Vagina (tissue), 2 donors: Measurements from ENCODE around the gene EDAR. TPM values are rescaled to one million over a fixed set of nuclear protein-coding genes. Genes with fewer than 3 reads are reported as not detected.

Experiments used
- DNase-seq, 2 donors: peaks; one replicate each; pipeline ENCODE4 v3.0.0-alpha.2; 2017; ENCODE audit errors: extremely low spot score in 2 of 2
- H3K27ac ChIP-seq: fragments of 200-600 bp; sonication (generic); one replicate; pipeline ENCODE4 v1.5.1; 2019
- H3K27me3 ChIP-seq: fragments of 200-600 bp; sonication (generic); one replicate; pipeline ENCODE4 v1.5.1; 2019
- H3K36me3 ChIP-seq, 2 donors: fragments of 200-600 bp; sonication (generic); one replicate each; pipeline ENCODE4 v1.5.1; 2017 to 2019
- H3K4me1 ChIP-seq: fragments of 200-600 bp; sonication (generic); one replicate; pipeline ENCODE4 v1.5.1; 2019
- H3K4me3 ChIP-seq, 2 donors: fragments of 200-600 bp; sonication (generic); 1 replicate in 1 of 2; 2 replicates in 1 of 2; pipeline ENCODE4 v1.5.1; 2016 to 2019
- H3K9me3 ChIP-seq: fragments of 200-600 bp; sonication (generic); one replicate; pipeline ENCODE4 v1.5.1; 2019
- POLR2A ChIP-seq, 2 donors: fragments of 450-650 bp; IDR thresholded peaks; one replicate each; pipeline ENCODE4 v1.6.1; 2017; ENCODE audit warnings: antibody characterized with exemption in 2 of 2, mild to moderate bottlenecking in 2 of 2, moderate library complexity in 2 of 2
- POLR2AphosphoS5 ChIP-seq, 2 donors: sonication (generic); formaldehyde crosslinking; IDR thresholded peaks; one replicate each; pipeline ENCODE4 v1.9.0; 2017; ENCODE audit warnings: antibody characterized with exemption in 2 of 2, mild to moderate bottlenecking in 2 of 2, low read depth in 1 of 2; ENCODE audit not compliant: insufficient read depth in 1 of 2
- intact Hi-C: fragments of 100-400 bp; cut with DNase I; formaldehyde crosslinking; loops from one replicate; pipeline ENCODE4 v1.15.1; 2023
- total RNA-seq: library from RNA; depleted of rRNA; stranded (reverse); fragments of >200 nt; gene quantifications from one replicate; pipeline ENCODE4 v1.2.3, GENCODE V29; 2016
- TF ChIP-seq, protein P1 (sequence below), 3 experiments: fragments of 450-650 bp in 2 of 3; fragments of 200-600 bp in 1 of 3; sonication (generic) in 1 of 3; IDR thresholded peaks; one replicate each; pipeline ENCODE4 v1.5.1; 2017 to 2019; ENCODE audit warnings: antibody characterized with exemption in 3 of 3, mild to moderate bottlenecking in 2 of 3, moderate library complexity in 2 of 3

The EDAR gene
- total RNA-seq, 1 donor from 2014 or later, result 0.74 TPM

DNA sequence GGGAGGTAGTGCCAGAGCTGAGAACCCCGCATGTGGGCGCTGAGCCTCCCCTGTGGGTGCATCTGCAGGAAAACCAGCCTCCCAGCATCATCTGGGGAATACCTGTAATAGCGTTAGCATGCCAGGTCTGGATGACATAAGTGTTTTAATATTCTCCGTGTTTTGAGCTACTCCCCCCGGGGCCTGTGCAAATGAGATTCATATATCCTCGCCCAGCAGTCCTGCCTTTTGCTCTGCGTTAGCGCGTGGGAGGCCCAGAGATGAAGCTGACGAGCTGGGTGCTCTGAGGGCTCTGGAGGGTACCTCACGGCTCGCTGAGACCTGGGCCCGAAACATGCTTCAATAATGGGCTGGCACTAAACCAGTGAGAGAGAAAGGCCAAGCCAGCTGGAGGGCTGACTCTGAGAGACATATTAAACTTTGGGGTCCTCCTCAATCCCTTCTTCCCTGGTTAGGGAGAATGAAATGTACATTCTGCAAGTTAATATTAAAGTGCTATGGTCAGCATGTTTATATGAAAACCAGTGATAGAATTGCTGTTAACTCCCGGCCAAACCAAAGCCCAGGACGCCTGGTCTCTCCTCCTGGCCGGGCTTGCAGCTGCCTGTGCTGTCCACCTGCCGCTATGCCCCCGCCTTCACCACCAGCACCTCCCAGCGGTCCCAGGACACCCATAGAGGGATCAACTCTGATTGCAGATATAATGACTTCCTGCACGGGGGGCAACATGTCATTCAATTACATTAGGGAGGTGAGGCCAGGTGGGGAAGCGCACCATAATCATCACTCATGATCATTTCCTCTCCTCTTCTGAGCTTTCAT, 77.0 kb downstream of the EDAR start:
- H3K4me1 ChIP-seq, result peaks cover 4% of the 10 kb centered on the region
- intact Hi-C loops, result no loop called here
- no peaks in the 10 kb centered on the region for H3K36me3 ChIP-seq
- H3K27ac ChIP-seq, result no peak overlapping the region
- H3K9me3 ChIP-seq, result no peaks in the 10 kb centered on the region
- no peaks in the 10 kb centered on the region for H3K27me3 ChIP-seq
- peak in 1 of 2 donors; percentile 80 for DNase-seq
- TF ChIP-seq POLR2AphosphoS5 (IDR thresholded peaks at IDR 0.05; ENCODE audit: insufficient read depth in 1 of 2, low read depth in 1 of 2) (no peak), POLR2A (IDR thresholded peaks at IDR 0.05) (no peak)
- TF ChIP-seq, protein P1, sequence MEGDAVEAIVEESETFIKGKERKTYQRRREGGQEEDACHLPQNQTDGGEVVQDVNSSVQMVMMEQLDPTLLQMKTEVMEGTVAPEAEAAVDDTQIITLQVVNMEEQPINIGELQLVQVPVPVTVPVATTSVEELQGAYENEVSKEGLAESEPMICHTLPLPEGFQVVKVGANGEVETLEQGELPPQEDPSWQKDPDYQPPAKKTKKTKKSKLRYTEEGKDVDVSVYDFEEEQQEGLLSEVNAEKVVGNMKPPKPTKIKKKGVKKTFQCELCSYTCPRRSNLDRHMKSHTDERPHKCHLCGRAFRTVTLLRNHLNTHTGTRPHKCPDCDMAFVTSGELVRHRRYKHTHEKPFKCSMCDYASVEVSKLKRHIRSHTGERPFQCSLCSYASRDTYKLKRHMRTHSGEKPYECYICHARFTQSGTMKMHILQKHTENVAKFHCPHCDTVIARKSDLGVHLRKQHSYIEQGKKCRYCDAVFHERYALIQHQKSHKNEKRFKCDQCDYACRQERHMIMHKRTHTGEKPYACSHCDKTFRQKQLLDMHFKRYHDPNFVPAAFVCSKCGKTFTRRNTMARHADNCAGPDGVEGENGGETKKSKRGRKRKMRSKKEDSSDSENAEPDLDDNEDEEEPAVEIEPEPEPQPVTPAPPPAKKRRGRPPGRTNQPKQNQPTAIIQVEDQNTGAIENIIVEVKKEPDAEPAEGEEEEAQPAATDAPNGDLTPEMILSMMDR (IDR thresholded peaks at IDR 0.05), result no peak
- H3K4me3 ChIP-seq, result no peak overlapping the region

DNA sequence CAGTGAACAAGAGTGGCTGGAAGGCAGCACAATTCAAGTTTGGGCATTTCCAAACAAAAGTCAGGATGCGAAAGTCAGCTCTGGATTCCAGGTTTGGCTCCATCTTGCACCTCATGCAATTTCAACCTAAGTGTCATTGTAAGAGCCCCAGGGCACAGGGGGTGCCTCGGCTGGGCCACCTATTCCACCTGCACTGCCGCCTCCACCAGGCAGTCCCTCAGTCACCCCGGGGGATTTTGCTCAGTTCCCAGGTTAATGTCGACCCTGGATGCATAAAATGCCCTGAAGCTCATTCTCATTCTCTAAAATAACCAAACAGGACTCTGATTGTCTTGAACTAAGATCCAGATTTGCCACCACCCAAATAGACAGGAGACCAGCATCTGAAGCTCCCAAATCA, 77.6 kb downstream of the EDAR start:
- no peaks in the 10 kb centered on the region for H3K4me1 ChIP-seq
- intact Hi-C loops, result no loop called here
- H3K9me3 ChIP-seq, result no peaks in the 10 kb centered on the region
- H3K36me3 ChIP-seq, result no peaks in the 10 kb centered on the region
- DNase-seq, result peak; percentile 62 to 90
- no peak overlapping the region for H3K27ac ChIP-seq
- no peaks in the 10 kb centered on the region for H3K27me3 ChIP-seq
- TF ChIP-seq, protein P1 (IDR thresholded peaks at IDR 0.05), result no peak
- TF ChIP-seq POLR2A (IDR thresholded peaks at IDR 0.05), result no peak
- TF ChIP-seq POLR2AphosphoS5 (IDR thresholded peaks at IDR 0.05; ENCODE audit: insufficient read depth in 1 of 2, low read depth in 1 of 2), result no peak
- H3K4me3 ChIP-seq, result no peak overlapping the region

DNA sequence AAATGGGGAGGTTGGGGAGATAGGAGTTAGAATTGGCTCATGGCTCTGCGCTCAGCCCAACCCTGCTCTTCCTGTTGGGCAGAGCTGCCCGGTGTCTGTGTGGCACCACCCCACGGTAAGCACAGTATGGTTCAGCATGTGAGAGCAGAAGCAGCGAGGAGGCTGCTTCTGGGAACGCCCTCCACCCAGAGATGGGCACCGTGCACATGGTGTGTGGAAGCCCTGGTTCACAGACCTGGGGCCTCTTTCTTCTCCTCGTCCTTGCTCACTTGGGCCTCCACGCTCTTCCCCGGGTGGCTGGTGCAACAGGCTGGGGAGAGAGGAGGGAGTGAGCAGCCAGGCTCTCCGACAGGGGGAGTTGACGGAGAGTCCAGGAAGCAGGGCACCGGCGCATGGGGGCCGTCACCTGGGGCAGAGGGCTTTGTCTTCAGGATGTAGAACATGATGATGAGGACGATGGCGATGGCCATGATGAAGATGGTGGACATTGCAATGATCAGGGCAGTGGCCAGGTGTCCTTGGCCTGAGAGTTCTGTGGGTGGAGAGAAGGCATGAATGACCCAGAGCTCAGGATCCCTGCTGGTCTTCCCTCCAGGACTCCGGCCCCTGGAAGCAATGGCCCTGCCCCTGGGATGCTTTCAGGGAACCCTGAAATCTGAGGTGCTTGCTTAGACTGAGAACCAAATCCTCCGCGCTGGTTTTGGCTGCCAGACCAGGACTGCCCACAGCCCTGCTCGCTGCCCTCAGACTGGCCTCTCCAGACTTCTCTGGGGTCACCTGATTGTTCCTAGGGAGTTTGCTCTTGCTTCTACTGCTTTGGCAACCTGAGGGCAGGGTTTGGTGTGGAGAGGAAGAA, 78.3 kb downstream of the EDAR start:
- Histone ChIP-seq H3K36me3 (no peaks in the 10 kb centered on the region), H3K4me1 (no peaks in the 10 kb centered on the region), H3K27me3 (no peaks in the 10 kb centered on the region), H3K9me3 (no peaks in the 10 kb centered on the region), H3K4me3 (no peak overlapping the region), H3K27ac (no peak overlapping the region)
- intact Hi-C loops, result no loop called here
- TF ChIP-seq, protein P1 (IDR thresholded peaks at IDR 0.05), result no peak
- no peak for TF ChIP-seq POLR2A (IDR thresholded peaks at IDR 0.05)
- TF ChIP-seq POLR2AphosphoS5 (IDR thresholded peaks at IDR 0.05; ENCODE audit: insufficient read depth in 1 of 2, low read depth in 1 of 2), result no peak
- DNase-seq, result peak; percentile 52 to 87

DNA sequence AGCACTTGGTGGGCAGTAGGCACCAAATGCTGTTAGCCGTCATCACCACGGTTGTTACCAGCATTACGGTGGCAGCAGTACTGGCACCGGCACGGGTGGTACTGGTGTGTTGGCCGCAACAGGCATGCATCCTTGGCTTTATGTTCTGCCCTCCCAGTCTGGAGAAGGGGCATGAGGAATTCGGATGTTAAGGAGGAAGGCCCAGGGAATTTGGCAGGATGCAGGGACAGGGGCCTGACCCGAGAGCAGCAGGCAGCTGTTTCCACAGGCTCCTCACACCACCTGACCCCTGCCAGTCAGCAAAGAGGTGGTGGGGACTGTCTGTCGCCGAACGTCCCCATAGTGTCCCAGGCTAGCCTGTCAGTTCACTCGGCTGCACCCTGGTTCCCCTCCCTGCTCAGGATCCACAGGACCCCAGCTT, 79.0 kb downstream of the EDAR start:
- Histone ChIP-seq H3K9me3 (no peaks in the 10 kb centered on the region), H3K4me1 (no peaks in the 10 kb centered on the region), H3K4me3 (no peak overlapping the region), H3K27me3 (no peaks in the 10 kb centered on the region), H3K27ac (no peak overlapping the region), H3K36me3 (no peaks in the 10 kb centered on the region)
- intact Hi-C loops, result no loop called here
- peak; percentile 67 to 87 for DNase-seq
- no peak for TF ChIP-seq POLR2AphosphoS5 (IDR thresholded peaks at IDR 0.05; ENCODE audit: insufficient read depth in 1 of 2, low read depth in 1 of 2)
- TF ChIP-seq, protein P1 (IDR thresholded peaks at IDR 0.05), result no peak
- no peak for TF ChIP-seq POLR2A (IDR thresholded peaks at IDR 0.05)
